Osteoblast (primary cell): ENCODE measurements around the gene AMOTL1. TPM values are rescaled to one million over a fixed set of nuclear protein-coding genes. Genes with fewer than 3 reads are reported as not detected.

Experiments used
- DNase-seq: peaks from one replicate; pipeline ENCODE4 v3.0.0; 2011; ENCODE audit warnings: low spot score, mixed read lengths; ENCODE audit not compliant: insufficient read length; ENCODE audit errors: missing footprints
- H2AFZ ChIP-seq: 2 replicates; pipeline ENCODE4 v1.6.0; 2011; ENCODE audit warnings: mild to moderate bottlenecking, low read length
- H3K27ac ChIP-seq: 2 replicates; pipeline ENCODE4 v1.5.1; 2011; ENCODE audit warnings: mild to moderate bottlenecking, low read depth, low read length, moderate library complexity
- H3K27me3 ChIP-seq: 2 replicates; pipeline ENCODE4 v1.6.0; 2012; ENCODE audit warnings: mild to moderate bottlenecking, control low read depth, inconsistent platforms, low read length, moderate library complexity; ENCODE audit not compliant: insufficient read depth
- H3K36me3 ChIP-seq: 2 replicates; pipeline ENCODE4 v1.5.1; 2011; ENCODE audit warnings: mild to moderate bottlenecking, low read length, control low read depth, moderate library complexity; ENCODE audit not compliant: insufficient read depth
- H3K4me1 ChIP-seq: 2 replicates; pipeline ENCODE4 v1.5.1; 2011; ENCODE audit warnings: mild to moderate bottlenecking, low read length, control low read depth, moderate library complexity; ENCODE audit not compliant: insufficient read depth
- H3K4me2 ChIP-seq: 2 replicates; pipeline ENCODE4 v1.6.0; 2011; ENCODE audit warnings: mild to moderate bottlenecking, low read length; ENCODE audit not compliant: insufficient read depth
- H3K4me3 ChIP-seq: fragments of 200-600 bp; sonication (generic); 3 replicates; pipeline ENCODE4 v1.5.1; 2012; ENCODE audit warnings: mild to moderate bottlenecking, low read length, inconsistent platforms; ENCODE audit not compliant: insufficient read depth
- H3K79me2 ChIP-seq: 2 replicates; pipeline ENCODE4 v1.6.0; 2012; ENCODE audit warnings: mild to moderate bottlenecking, low read length, control low read depth, inconsistent platforms; ENCODE audit not compliant: insufficient read depth
- H3K9me3 ChIP-seq: 2 replicates; pipeline ENCODE4 v1.5.1; 2011; ENCODE audit warnings: low read depth, low read length, control low read depth
- H4K20me1 ChIP-seq: 2 replicates; pipeline ENCODE4 v1.6.0; 2012; ENCODE audit warnings: mild to moderate bottlenecking, low read length, control low read depth; ENCODE audit not compliant: insufficient read depth
- CTCF ChIP-seq: IDR thresholded peaks from 2 replicates; pipeline ENCODE4 v1.5.1; 2011; ENCODE audit warnings: mild to moderate bottlenecking, low read depth, low read length, moderate library complexity; ENCODE audit errors: extremely low read depth
- total RNA-seq: library from RNA; depleted of rRNA; stranded (reverse); fragments of >200 nt; gene quantifications from 2 replicates; pipeline ENCODE4 v1.2.3, GENCODE V29; 2012

The AMOTL1 gene
- total RNA-seq, 1 donor = 53.6 TPM

GRCh38 chr11:94835594-94835927 is 67.4 kb downstream of the AMOTL1 start:
- Histone ChIP-seq H2AFZ (no peak overlapping the region), H3K4me3 (no peak overlapping the region), H3K9me3 (no peaks in the 10 kb centered on the region), H4K20me1 (peaks cover 9% of the 10 kb centered on the region), H3K27me3 (no peaks in the 10 kb centered on the region), H3K4me2 (peak overlapping the region; percentile 19), H3K36me3 (peaks cover 48% of the 10 kb centered on the region), H3K4me1 (peaks cover 23% of the 10 kb centered on the region), H3K27ac (peak overlapping the region; percentile 34), H3K79me2 (peaks cover 45% of the 10 kb centered on the region)
- TF ChIP-seq CTCF = no peak
- DNase-seq = peak; percentile 84

- no peaks in the 10 kb centered on the region for H3K27me3 ChIP-seq
- H3K4me1 ChIP-seq = peaks cover 12% of the 10 kb centered on the region
- no peak overlapping the region for H3K4me3 ChIP-seq
- TF ChIP-seq CTCF = no peak
- no peak overlapping the region for H2AFZ ChIP-seq
- H3K9me3 ChIP-seq = no peaks in the 10 kb centered on the region
- peaks cover 7% of the 10 kb centered on the region for H4K20me1 ChIP-seq
- no peak for DNase-seq
- no peak overlapping the region for H3K4me2 ChIP-seq
- H3K79me2 ChIP-seq = peaks cover 45% of the 10 kb centered on the region
- H3K27ac ChIP-seq = no peak overlapping the region
- peaks cover 40% of the 10 kb centered on the region for H3K36me3 ChIP-seq
These were observed 69.2 kb downstream of the AMOTL1 start for GRCh38 chr11:94837317-94837716.

GRCh38 chr11:94838027-94838731 is 70.0 kb downstream of the AMOTL1 start:
- Histone ChIP-seq H3K9me3 (no peaks in the 10 kb centered on the region), H3K4me3 (no peak overlapping the region), H3K27me3 (no peaks in the 10 kb centered on the region), H3K4me2 (no peak overlapping the region), H3K36me3 (peaks cover 31% of the 10 kb centered on the region), H3K4me1 (peaks cover 12% of the 10 kb centered on the region), H3K27ac (no peak overlapping the region), H3K79me2 (peaks cover 40% of the 10 kb centered on the region), H4K20me1 (peaks cover 7% of the 10 kb centered on the region), H2AFZ (no peak overlapping the region)
- DNase-seq = no peak
- no peak for TF ChIP-seq CTCF

- Histone ChIP-seq H3K27me3 (no peaks in the 10 kb centered on the region), H3K79me2 (peaks cover 26% of the 10 kb centered on the region), H3K4me3 (no peak overlapping the region), H3K9me3 (no peaks in the 10 kb centered on the region), H4K20me1 (peaks cover 4% of the 10 kb centered on the region), H2AFZ (no peak overlapping the region), H3K36me3 (peaks cover 25% of the 10 kb centered on the region), H3K27ac (no peak overlapping the region), H3K4me2 (no peak overlapping the region), H3K4me1 (peaks cover 13% of the 10 kb centered on the region)
- no peak for TF ChIP-seq CTCF
- DNase-seq = no peak
These were observed 72.1 kb downstream of the AMOTL1 start for GRCh38 chr11:94840209-94840608.
